ENCODE measurements around the gene ADGRA3. TPM values are rescaled to one million over a fixed set of nuclear protein-coding genes. Genes with fewer than 3 reads are reported as not detected.

The ADGRA3 gene
- total RNA-seq, 2 experiments from 2014 or later, result not detected

DNA sequence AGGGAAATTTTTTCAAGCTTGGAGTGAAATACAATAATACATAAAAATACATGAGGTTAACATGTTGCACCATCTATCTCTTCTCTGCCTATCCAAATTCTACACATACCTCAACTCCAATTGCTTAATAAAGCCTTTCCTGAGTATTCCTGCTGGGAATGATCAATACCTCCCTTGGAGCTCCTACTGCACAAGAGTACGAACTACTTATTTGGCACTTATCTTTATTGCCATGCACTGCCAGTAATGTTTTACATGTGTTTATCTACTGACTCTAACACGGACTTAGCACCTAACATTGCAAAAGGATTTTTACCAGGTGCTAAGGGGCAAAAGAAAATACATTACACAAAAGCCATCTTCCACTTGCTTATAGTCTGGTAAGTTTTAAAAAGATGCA, 80.2 kb downstream of the ADGRA3 start:
- DNase-seq (ENCODE audit: low spot score), result no peak
- Histone ChIP-seq H3K27ac (ENCODE audit: low read depth, low read length, poor library complexity, severe bottlenecking) (no peak overlapping the region), H3K4me1 (ENCODE audit: insufficient read depth, low read length, poor library complexity, severe bottlenecking) (no peaks in the 10 kb centered on the region), H2AFZ (ENCODE audit: low read length) (no peak overlapping the region), H3K36me3 (ENCODE audit: insufficient read depth, low read length) (no peaks in the 10 kb centered on the region), H3K4me2 (ENCODE audit: low read length) (no peak overlapping the region), H3K9me3 (ENCODE audit: low read length) (no peaks in the 10 kb centered on the region), H3K4me3 (ENCODE audit: low read depth, low read length, poor library complexity, severe bottlenecking) (no peak overlapping the region), H4K20me1 (ENCODE audit: insufficient read depth, low read length) (no peaks in the 10 kb centered on the region), H3K9me2 (ENCODE audit: insufficient read depth, low read length) (no peaks in the 10 kb centered on the region), H3K79me2 (ENCODE audit: insufficient read depth, low read depth, low read length) (no peaks in the 10 kb centered on the region)
- no TSS peak for BruUV-seq (replicated peaks)
- ChIA-PET POLR2A (no interaction called here), CTCF (ENCODE audit: unreplicated experiment) (no interaction called here)
- intact Hi-C loops (cut with micrococcal nuclease; ENCODE audit: unreplicated experiment), result no loop called here
- TF ChIP-seq, protein P1, sequence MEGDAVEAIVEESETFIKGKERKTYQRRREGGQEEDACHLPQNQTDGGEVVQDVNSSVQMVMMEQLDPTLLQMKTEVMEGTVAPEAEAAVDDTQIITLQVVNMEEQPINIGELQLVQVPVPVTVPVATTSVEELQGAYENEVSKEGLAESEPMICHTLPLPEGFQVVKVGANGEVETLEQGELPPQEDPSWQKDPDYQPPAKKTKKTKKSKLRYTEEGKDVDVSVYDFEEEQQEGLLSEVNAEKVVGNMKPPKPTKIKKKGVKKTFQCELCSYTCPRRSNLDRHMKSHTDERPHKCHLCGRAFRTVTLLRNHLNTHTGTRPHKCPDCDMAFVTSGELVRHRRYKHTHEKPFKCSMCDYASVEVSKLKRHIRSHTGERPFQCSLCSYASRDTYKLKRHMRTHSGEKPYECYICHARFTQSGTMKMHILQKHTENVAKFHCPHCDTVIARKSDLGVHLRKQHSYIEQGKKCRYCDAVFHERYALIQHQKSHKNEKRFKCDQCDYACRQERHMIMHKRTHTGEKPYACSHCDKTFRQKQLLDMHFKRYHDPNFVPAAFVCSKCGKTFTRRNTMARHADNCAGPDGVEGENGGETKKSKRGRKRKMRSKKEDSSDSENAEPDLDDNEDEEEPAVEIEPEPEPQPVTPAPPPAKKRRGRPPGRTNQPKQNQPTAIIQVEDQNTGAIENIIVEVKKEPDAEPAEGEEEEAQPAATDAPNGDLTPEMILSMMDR (conservative IDR thresholded peaks at IDR 0.05; ENCODE audit: low read length), result no peak
- TF ChIP-seq EZH2phosphoT487 (IDR thresholded peaks at IDR 0.05; ENCODE audit: borderline replicate concordance, low read depth, low read length), result no peak

- intact Hi-C loops (cut with micrococcal nuclease; ENCODE audit: unreplicated experiment), result no loop called here
- H4K20me1 ChIP-seq (ENCODE audit: insufficient read depth, low read length), result no peaks in the 10 kb centered on the region
- no peaks in the 10 kb centered on the region for H3K4me1 ChIP-seq (ENCODE audit: insufficient read depth, low read length, poor library complexity, severe bottlenecking)
- DNase-seq (ENCODE audit: low spot score), result peak; percentile 11
- ChIA-PET POLR2A (interaction anchor here (0.6 kb wide), 1 partner anchor 437 kb away, joined by 3 read pairs; no protein-coding TSS in a partner anchor), CTCF (ENCODE audit: unreplicated experiment) (no interaction called here)
- no peak overlapping the region for H3K27ac ChIP-seq (ENCODE audit: low read depth, low read length, poor library complexity, severe bottlenecking)
- H3K36me3 ChIP-seq (ENCODE audit: insufficient read depth, low read length), result no peaks in the 10 kb centered on the region
- no peak overlapping the region for H3K4me2 ChIP-seq (ENCODE audit: low read length)
- no peak overlapping the region for H3K4me3 ChIP-seq (ENCODE audit: low read depth, low read length, poor library complexity, severe bottlenecking)
- no peaks in the 10 kb centered on the region for H3K79me2 ChIP-seq (ENCODE audit: insufficient read depth, low read depth, low read length)
- TF ChIP-seq EZH2phosphoT487 (IDR thresholded peaks at IDR 0.05; ENCODE audit: borderline replicate concordance, low read depth, low read length), result no peak
- TF ChIP-seq, protein P1 (conservative IDR thresholded peaks at IDR 0.05; ENCODE audit: low read length), result peak; percentile 59
- no peaks in the 10 kb centered on the region for H3K9me3 ChIP-seq (ENCODE audit: low read length)
- no peak overlapping the region for H2AFZ ChIP-seq (ENCODE audit: low read length)
- H3K9me2 ChIP-seq (ENCODE audit: insufficient read depth, low read length), result no peaks in the 10 kb centered on the region
- BruUV-seq (replicated peaks), result no TSS peak
Measured at GRCh38 chr4:22434895-22435294, 81.0 kb downstream of the ADGRA3 start.

- H3K9me3 ChIP-seq (ENCODE audit: low read length), result no peaks in the 10 kb centered on the region
- POLR2A ChIA-PET, result no interaction called here
- no peak for DNase-seq (ENCODE audit: low spot score)
- no peaks in the 10 kb centered on the region for H4K20me1 ChIP-seq (ENCODE audit: insufficient read depth, low read length)
- no peak overlapping the region for H3K4me2 ChIP-seq (ENCODE audit: low read length)
- no peaks in the 10 kb centered on the region for H3K9me2 ChIP-seq (ENCODE audit: insufficient read depth, low read length)
- no peaks in the 10 kb centered on the region for H3K79me2 ChIP-seq (ENCODE audit: insufficient read depth, low read depth, low read length)
- H3K36me3 ChIP-seq (ENCODE audit: insufficient read depth, low read length), result no peaks in the 10 kb centered on the region
- CTCF ChIA-PET (ENCODE audit: unreplicated experiment), result no interaction called here
- TF ChIP-seq EZH2phosphoT487 (IDR thresholded peaks at IDR 0.05; ENCODE audit: borderline replicate concordance, low read depth, low read length), result no peak
- TF ChIP-seq, protein P1 (conservative IDR thresholded peaks at IDR 0.05; ENCODE audit: low read length), result no peak
- no peak overlapping the region for H3K27ac ChIP-seq (ENCODE audit: low read depth, low read length, poor library complexity, severe bottlenecking)
- intact Hi-C loops (cut with micrococcal nuclease; ENCODE audit: unreplicated experiment), result no loop called here
- no peak overlapping the region for H2AFZ ChIP-seq (ENCODE audit: low read length)
- no TSS peak for BruUV-seq (replicated peaks)
- no peak overlapping the region for H3K4me3 ChIP-seq (ENCODE audit: low read depth, low read length, poor library complexity, severe bottlenecking)
- no peaks in the 10 kb centered on the region for H3K4me1 ChIP-seq (ENCODE audit: insufficient read depth, low read length, poor library complexity, severe bottlenecking)
Measured at GRCh38 chr4:22430626-22431025, 85.2 kb downstream of the ADGRA3 start.

Data from OCI-LY7 (cell line).